BLaER1 treated with 17β-estradiol and CSF1 and Interleukin-3, amounts not matched to agents 10 nM and 100 nM (cell line): ENCODE measurements around the gene SLC22A5.

Source experiments
- H3K27ac ChIP-seq, 11 experiments: shearing (Covaris generic); formaldehyde crosslinking; 2 replicates each; pipeline ENCODE4 v1.8.1; 2022
- H3K27me3 ChIP-seq, 11 experiments: shearing (Covaris generic); formaldehyde crosslinking; 2 replicates each; pipeline ENCODE4 v1.8.1; 2022
- H3K36me3 ChIP-seq, 11 experiments: shearing (Covaris generic); formaldehyde crosslinking; 2 replicates each; pipeline ENCODE4 v1.8.1; 2022
- H3K4me1 ChIP-seq, 10 experiments: shearing (Covaris generic); formaldehyde crosslinking; 2 replicates each; pipeline ENCODE4 v1.8.1; 2022
- H3K4me2 ChIP-seq, 11 experiments: shearing (Covaris generic); formaldehyde crosslinking; 2 replicates each; pipeline ENCODE4 v1.8.1; 2022
- H3K4me3 ChIP-seq, 10 experiments: shearing (Covaris generic); formaldehyde crosslinking; 2 replicates each; pipeline ENCODE4 v1.8.1; 2022
- H3K9ac ChIP-seq, 11 experiments: shearing (Covaris generic); formaldehyde crosslinking; 2 replicates each; pipeline ENCODE4 v1.8.1; 2022
- H3K9me3 ChIP-seq, 11 experiments: shearing (Covaris generic); formaldehyde crosslinking; replicated peaks in 1 of 11; 2 replicates each; pipeline ENCODE4 v1.8.1; 2022
- H4K20me1 ChIP-seq, 11 experiments: shearing (Covaris generic); formaldehyde crosslinking; 2 replicates each; pipeline ENCODE4 v1.8.1; 2022
- Cebpa-rat ChIP-seq, 11 experiments: shearing (Covaris generic); IDR thresholded peaks; 2 replicates each; pipeline ENCODE4 v1.8.1; 2022

SLC22A5 gene

GRCh38 chr5:132335402-132335801 is 34.1 kb upstream of the SLC22A5 start:
- Histone ChIP-seq H3K27ac (no peak overlapping the region), H3K9ac (no peak overlapping the region), H3K36me3 (peaks cover 0 to 87% (median 46%) of the 10 kb centered on the region in 11 experiments; a peak in 16 of 22 replicates), H3K27me3 (no peaks in the 10 kb centered on the region), H3K4me1 (peaks cover 0 to 10% (median 3%) of the 10 kb centered on the region in 10 experiments; a peak in 11 of 20 replicates), H4K20me1 (no peaks in the 10 kb centered on the region), H3K4me2 (no peak overlapping the region), H3K4me3 (no peak overlapping the region), H3K9me3 (0 out of 22 replicates have a peak, but pooled peaks cover 0 to 4% (median 0%) of the 10 kb centered on the region in 11 experiments)
- no peak for TF ChIP-seq Cebpa-rat (IDR thresholded peaks at IDR 0.05)

- H3K4me2 ChIP-seq: peak overlapping the region in 1 of 11 experiments; percentile 51; a peak in 2 of 22 replicates
- no peak for TF ChIP-seq Cebpa-rat (IDR thresholded peaks at IDR 0.05)
- H3K4me1 ChIP-seq: peaks cover 0 to 12% (median 4%) of the 10 kb centered on the region in 10 experiments; a peak in 11 of 20 replicates
- no peaks in the 10 kb centered on the region for H3K27me3 ChIP-seq
- H3K27ac ChIP-seq: no peak overlapping the region
- H4K20me1 ChIP-seq: no peaks in the 10 kb centered on the region
- peaks cover 0 to 93% (median 73%) of the 10 kb centered on the region in 11 experiments; a peak in 17 of 22 replicates for H3K36me3 ChIP-seq
- no peak overlapping the region for H3K9ac ChIP-seq
- no peak overlapping the region for H3K4me3 ChIP-seq
- 0 out of 22 replicates have a peak, but pooled peaks cover 0 to 4% (median 0%) of the 10 kb centered on the region in 11 experiments for H3K9me3 ChIP-seq
Measured at GRCh38 chr5:132339502-132339901, 30.0 kb upstream of the SLC22A5 start.

GRCh38 chr5:132342291-132343180 is 27.0 kb upstream of the SLC22A5 start:
- Histone ChIP-seq H3K4me1 (peaks cover 0 to 12% (median 4%) of the 10 kb centered on the region in 10 experiments; a peak in 11 of 20 replicates), H3K9ac (no peak overlapping the region), H3K27ac (no peak overlapping the region), H3K4me3 (no peak overlapping the region), H3K4me2 (no peak overlapping the region), H3K27me3 (no peaks in the 10 kb centered on the region), H4K20me1 (no peaks in the 10 kb centered on the region), H3K36me3 (peaks cover 0 to 74% (median 57%) of the 10 kb centered on the region in 11 experiments; a peak in 16 of 22 replicates), H3K9me3 (peaks cover 0 to 13% (median 7%) of the 10 kb centered on the region in 11 experiments; a peak in 8 of 22 replicates)
- peak in 5 of 11 experiments; percentile 26 to 77 (median 53); a peak in 7 of 22 replicates for TF ChIP-seq Cebpa-rat (IDR thresholded peaks at IDR 0.05)

DNA sequence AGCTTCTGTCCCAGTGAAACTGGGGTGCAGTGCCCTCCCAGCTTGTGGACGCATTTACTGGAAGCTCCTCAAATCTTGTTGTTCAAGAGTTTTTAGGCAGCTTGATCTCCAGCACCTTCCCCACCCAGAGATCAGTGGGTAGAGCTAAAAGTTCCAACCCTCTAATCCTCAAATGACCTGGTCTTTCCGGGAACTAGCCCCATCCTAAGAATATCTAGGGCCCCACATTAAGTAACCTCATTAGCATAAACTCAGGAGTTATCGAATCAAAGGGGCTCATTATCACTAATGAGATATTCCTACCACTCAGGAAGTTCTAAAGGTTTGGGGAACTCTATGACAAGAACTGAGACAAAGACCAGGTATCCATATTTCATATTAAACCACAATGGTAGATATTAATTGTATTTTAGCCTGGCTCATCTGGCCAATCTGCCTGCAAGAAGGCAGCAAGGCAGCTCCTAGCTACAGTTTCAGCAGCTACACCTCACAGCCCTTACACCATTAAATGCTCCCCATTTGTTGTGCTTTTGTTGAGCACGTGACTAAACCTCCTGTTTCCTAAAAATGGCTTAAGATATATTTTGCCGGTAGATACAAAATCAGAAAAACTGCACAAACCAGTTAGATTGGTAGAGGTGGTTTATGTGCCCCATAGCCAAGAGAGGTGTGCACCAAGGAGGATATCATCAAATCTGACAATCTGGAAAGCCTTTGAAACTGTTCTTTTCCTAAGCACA is 24.6 kb upstream of the SLC22A5 start:
- H3K4me1 ChIP-seq: peaks cover 0 to 8% (median 3%) of the 10 kb centered on the region in 10 experiments; a peak in 11 of 20 replicates
- no peak overlapping the region for H3K27ac ChIP-seq
- no peaks in the 10 kb centered on the region for H3K27me3 ChIP-seq
- H3K9me3 ChIP-seq: peaks cover 6 to 22% (median 15%) of the 10 kb centered on the region in 11 experiments; a peak in 16 of 22 replicates
- no peak for TF ChIP-seq Cebpa-rat (IDR thresholded peaks at IDR 0.05)
- no peak overlapping the region for H3K4me3 ChIP-seq
- peaks cover 4 to 62% (median 47%) of the 10 kb centered on the region in 11 experiments; a peak in 17 of 22 replicates for H3K36me3 ChIP-seq
- no peak overlapping the region for H3K4me2 ChIP-seq
- no peak overlapping the region for H3K9ac ChIP-seq
- H4K20me1 ChIP-seq: no peaks in the 10 kb centered on the region

DNA sequence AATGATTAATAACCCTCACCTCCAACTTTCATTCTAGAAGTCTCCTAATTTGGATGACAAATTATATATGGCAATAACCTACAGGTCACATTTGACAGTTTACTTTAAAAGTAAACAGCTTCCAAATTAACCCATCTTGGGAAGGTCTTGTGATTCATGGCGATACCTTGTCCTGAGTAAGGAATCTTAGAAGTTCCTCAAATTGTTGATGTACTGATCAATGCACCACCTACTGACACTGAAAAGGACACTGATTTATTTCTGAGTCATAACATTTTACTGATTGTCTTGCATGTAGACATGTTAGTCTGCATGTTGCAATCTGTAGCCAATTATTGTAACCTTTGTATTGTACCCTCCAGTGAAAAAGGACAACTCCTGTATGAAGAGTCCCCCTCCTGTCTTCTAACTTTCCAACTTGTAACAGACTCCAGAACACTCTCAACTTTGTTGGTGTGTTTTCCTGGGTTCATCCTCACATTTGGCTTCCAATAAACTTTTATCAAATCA is 16.0 kb upstream of the SLC22A5 start:
- H3K9ac ChIP-seq: no peak overlapping the region
- H3K4me1 ChIP-seq: peaks cover 14 to 32% (median 15%) of the 10 kb centered on the region in 10 experiments
- no peaks in the 10 kb centered on the region for H3K27me3 ChIP-seq
- no peak for TF ChIP-seq Cebpa-rat (IDR thresholded peaks at IDR 0.05)
- H3K4me2 ChIP-seq: peak overlapping the region in 3 of 11 experiments; percentile 0 to 67 (median 47); a peak in 5 of 22 replicates
- no peak overlapping the region for H3K27ac ChIP-seq
- H3K4me3 ChIP-seq: no peak overlapping the region
- H3K9me3 ChIP-seq: peaks cover 0 to 10% (median 8%) of the 10 kb centered on the region in 11 experiments; a peak in 14 of 22 replicates
- H4K20me1 ChIP-seq: no peaks in the 10 kb centered on the region
- peaks cover 0 to 9% (median 4%) of the 10 kb centered on the region in 11 experiments; a peak in 5 of 22 replicates for H3K36me3 ChIP-seq

GRCh38 chr5:132354381-132355139 is 14.9 kb upstream of the SLC22A5 start:
- H3K27me3 ChIP-seq: no peaks in the 10 kb centered on the region
- H3K9me3 ChIP-seq: peaks cover 0 to 3% (median 1%) of the 10 kb centered on the region in 11 experiments; a peak in 12 of 22 replicates
- peak overlapping the region in 4 of 11 experiments; percentile 19 to 73 (median 70); a peak in 6 of 22 replicates for H3K4me2 ChIP-seq
- peaks cover 0 to 3% (median 0%) of the 10 kb centered on the region in 11 experiments; a peak in 2 of 22 replicates for H3K36me3 ChIP-seq
- peaks cover 14 to 32% (median 18%) of the 10 kb centered on the region in 10 experiments for H3K4me1 ChIP-seq
- H4K20me1 ChIP-seq: no peaks in the 10 kb centered on the region
- TF ChIP-seq Cebpa-rat (IDR thresholded peaks at IDR 0.05): no peak
- peak overlapping the region in 5 of 11 experiments; percentile 12 to 58 (median 32); a peak in 6 of 22 replicates for H3K27ac ChIP-seq
- no peak overlapping the region for H3K4me3 ChIP-seq
- H3K9ac ChIP-seq: peak overlapping the region in 2 of 11 experiments; percentile 1 to 3; a peak in 1 of 22 replicates

GRCh38 chr5:132355140-132355765 is 14.3 kb upstream of the SLC22A5 start:
- H3K27me3 ChIP-seq: no peaks in the 10 kb centered on the region
- H3K4me2 ChIP-seq: peak overlapping the region in 4 of 11 experiments; percentile 19 to 73 (median 70); a peak in 6 of 22 replicates
- H3K27ac ChIP-seq: peak overlapping the region in 5 of 11 experiments; percentile 12 to 58 (median 32); a peak in 5 of 22 replicates
- H4K20me1 ChIP-seq: no peaks in the 10 kb centered on the region
- H3K4me3 ChIP-seq: no peak overlapping the region
- no peak for TF ChIP-seq Cebpa-rat (IDR thresholded peaks at IDR 0.05)
- no peaks in the 10 kb centered on the region for H3K9me3 ChIP-seq
- H3K9ac ChIP-seq: 0 out of 22 replicates have a peak overlapping the region, but pooled peaks of 1 of the 11 experiments have one; percentile 1
- no peaks in the 10 kb centered on the region for H3K36me3 ChIP-seq
- peaks cover 14 to 32% (median 18%) of the 10 kb centered on the region in 10 experiments for H3K4me1 ChIP-seq
